LoVo (cell line): ENCODE data around the gene TRIM66.
A peak's percentile ranks its signal among the peaks of the same experiment; 100 is the strongest.

ENCODE experiments used
- DNase-seq: peaks from one replicate; pipeline ENCODE4 v3.0.0-alpha.2; 2016; ENCODE audit warnings: low spot score

TRIM66 gene

DNA sequence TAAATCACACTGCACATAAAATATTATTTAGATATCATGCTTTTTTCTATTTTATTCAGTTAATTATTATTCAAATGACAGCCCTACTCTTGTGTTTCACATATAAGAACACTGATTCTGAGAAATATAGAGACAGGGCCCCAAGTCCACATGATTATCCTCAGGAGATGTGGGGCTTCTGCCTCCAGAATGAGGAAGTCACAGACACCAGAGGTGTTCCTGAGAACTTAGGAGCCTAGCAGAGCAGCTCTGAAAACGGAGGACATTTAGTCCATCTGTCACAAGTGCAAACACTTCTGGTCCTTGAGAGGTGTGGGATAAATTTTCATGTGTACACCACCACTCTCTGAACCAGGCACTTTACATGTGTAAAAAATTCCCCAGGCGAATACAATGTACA, 26.2 kb downstream of the TRIM66 start:
- no peak for DNase-seq

- DNase-seq: no peak
Observed at GRCh38 chr11:8654503-8654902, 28.0 kb downstream of the TRIM66 start.

DNA sequence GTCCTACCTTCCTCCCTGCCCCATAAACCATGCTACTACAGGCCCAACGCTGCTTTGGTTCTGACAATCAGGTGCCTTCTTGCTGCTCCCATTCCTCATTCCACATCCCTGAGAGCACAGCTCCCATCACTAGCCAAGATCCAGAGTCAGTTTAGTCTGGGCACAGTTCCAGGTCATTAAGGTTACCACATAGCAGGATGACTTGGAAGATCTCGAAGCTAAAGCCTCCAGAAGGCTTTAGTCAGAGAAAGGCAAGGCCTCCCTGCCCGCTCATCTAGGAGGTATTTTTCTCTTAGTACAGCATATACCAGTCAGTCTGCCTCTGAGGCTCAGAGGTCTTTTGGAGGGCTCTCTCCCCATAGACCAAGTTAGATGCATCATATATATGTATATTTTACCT, 30.3 kb downstream of the TRIM66 start:
- DNase-seq: peak; percentile 39

GRCh38 chr11:8650401-8650990, 32.0 kb downstream of the TRIM66 start:
- no peak for DNase-seq

GRCh38 chr11:8649361-8649760, 33.1 kb downstream of the TRIM66 start:
- no peak for DNase-seq

- no peak for DNase-seq
Observed at GRCh38 chr11:8646873-8647272, 35.6 kb downstream of the TRIM66 start.

DNA sequence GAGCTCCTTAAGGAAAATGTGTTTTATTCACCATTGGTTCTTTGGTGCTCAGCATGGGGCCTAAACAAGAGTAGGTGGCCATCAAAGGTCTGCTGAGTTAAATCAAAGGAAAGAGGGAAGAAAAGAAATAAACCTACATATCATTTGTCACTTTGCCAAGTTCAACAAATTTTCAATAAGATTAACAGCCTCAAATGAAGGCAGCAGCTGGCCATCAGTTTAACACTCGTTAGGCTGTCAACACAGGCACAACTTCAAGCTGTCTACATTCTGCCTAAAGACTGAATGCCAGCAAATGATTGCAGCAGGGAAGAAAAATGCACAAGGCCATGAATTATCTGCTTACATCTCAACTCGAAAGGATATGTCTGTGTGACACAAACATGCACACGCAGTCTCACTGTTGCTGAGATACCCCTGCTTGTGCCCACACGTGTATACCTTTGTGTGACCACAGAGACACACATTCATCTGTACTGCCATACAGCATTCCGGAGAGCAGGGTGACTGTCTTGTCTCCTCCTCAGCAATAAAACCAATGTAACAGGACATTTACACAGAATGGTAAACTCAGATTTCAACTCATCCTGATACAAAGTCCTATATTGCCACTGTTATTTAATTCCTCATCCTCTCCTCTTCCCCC, 40.1 kb downstream of the TRIM66 start:
- DNase-seq: no peak

DNA sequence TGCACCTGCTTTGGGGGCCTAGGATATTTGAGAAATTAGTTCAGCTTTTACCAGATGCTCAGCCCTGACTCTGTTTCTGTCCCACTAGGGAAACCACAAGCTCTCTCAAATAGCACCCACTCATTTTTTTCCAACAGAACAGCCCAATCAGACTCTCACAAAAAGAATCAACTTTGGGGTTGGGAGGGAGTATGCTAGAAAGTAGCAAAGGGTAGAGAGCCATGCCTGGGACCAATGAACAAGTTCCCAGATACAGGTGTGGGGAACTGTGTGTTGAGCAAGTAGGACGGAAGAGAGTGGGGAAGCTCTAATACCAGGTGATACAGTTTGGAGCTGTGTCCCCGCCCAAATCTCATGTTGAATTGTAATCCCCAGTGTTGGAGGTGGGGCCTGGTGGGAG, 41.1 kb downstream of the TRIM66 start:
- DNase-seq: no peak

- DNase-seq: no peak
Observed at GRCh38 chr11:8640267-8640906, 42.1 kb downstream of the TRIM66 start.

DNA sequence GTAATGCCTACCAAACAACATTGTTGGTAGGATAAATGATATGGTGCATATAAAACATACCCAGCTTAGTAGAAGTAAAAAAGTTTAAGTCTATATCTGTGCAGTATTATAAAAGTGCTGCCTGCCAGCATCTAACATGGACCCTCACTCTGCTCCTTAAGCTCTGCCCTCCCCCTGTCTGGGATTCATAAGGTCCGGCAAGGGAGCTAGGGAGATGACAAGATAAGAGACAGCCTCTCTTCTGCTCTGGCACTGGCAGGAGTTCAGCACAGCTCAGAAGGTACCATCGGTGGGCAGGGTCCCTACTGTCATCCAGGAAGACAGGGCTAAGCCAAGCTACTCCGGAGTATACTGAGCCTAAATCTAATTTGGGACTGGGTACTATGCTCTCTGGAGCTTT, 42.8 kb downstream of the TRIM66 start:
- no peak for DNase-seq

- DNase-seq: no peak
Observed at GRCh38 chr11:8638300-8638699, 44.2 kb downstream of the TRIM66 start.

DNA sequence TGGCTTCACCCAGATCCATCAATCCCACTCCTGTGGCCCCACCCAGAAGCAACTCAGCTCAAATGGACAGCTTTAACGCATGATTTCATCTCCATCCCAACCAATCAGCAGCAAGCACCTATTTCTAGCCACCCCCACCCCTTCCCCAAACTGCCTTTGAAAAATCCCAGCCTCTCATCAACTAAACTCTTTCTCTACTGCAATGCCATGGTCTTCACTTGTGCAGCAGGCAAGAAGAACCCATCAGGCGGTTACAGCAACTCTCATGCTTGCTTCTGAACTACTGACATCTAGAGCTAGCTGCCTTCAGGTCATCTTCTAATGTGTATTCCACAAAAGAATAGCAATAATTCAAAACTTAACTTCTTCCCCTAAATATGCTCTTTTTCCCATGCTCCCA, 46.3 kb downstream of the TRIM66 start:
- no peak for DNase-seq

GRCh38 chr11:8634498-8634897, 48.0 kb downstream of the TRIM66 start:
- DNase-seq: no peak

DNA sequence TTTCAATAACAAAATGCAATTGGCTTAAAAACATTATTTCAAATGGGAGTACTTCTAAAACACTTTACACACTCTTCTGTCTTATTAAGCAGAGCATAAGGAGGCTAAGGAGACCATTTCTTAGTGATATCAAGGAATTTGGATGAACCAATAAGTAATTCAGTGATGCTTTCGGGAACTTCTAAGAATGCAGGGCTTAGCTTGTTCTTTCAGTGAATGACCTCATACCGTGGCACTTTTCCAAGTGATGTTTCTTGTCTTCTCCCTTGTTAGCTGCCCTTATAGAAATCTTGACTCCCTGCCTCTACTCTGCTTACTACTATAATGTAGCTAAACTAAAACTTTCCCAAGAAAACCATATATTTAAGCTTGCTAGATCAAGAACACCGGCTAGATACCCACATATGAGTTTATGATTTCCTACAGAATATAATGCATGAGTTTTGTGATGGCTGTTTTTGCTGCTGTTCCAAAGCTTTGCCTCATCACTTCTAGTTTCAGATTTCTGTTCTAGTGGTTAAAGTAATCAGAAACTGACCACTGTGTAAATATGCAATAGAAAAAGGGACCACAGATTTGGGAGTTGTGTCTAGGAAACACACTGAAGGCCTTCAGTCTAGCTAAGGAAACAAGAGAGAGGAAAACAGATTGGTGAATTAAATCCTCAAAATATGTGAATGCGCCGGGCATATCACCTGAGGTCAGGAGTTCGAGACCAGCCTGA, 50.9 kb downstream of the TRIM66 start:
- no peak for DNase-seq

DNA sequence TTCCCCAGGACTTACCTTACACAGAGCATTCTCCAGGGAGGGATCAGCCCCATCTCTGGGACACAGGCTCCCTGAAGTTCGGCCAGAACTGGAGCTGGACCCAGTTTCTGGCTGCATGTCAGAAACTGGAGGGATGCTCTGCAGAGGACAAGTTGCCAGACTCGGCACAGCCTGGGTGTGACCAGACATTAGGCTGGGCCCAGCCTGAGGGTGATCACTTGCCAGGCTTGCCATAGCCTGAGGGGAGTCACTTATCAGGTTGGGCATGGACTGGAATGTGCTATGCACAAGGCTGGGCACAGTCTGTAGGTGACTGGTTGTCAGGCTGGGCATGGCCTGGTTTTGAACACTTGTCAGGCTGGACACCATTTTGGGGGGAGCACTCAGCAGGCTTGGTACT, 57.8 kb downstream of the TRIM66 start:
- DNase-seq: no peak

GRCh38 chr11:8621147-8621546, 61.3 kb downstream of the TRIM66 start:
- no peak for DNase-seq

- DNase-seq: no peak
Observed at GRCh38 chr11:8617063-8617462, 65.4 kb downstream of the TRIM66 start.

- no peak for DNase-seq
Observed at GRCh38 chr11:8615291-8616032, 67.0 kb downstream of the TRIM66 start.

DNA sequence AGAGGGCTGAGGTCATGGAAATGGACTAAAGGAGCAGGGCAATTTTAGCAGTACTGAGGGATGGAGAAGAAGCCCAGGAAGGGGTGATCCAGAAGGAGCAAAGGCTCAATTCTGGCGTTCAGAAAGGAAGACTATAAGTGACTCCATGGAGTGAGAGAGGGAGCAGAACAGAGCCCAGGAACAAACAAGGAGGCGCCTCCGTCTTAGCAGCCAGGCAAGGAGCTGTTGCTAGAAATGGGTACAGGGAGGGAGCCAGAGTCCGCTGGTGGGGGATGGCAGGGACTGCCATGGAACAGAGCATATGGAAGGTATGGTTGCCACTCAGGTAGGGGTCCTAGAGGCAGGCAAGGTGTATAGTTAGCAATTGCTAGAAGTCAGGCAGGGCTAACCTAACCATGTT, 68.0 kb downstream of the TRIM66 start:
- no peak for DNase-seq

GRCh38 chr11:8613036-8613435, 69.4 kb downstream of the TRIM66 start:
- DNase-seq: no peak

GRCh38 chr11:8612522-8612921, 69.9 kb downstream of the TRIM66 start:
- no peak for DNase-seq

GRCh38 chr11:8610532-8611116, 71.8 kb downstream of the TRIM66 start:
- DNase-seq: no peak
